Ascending aorta (tissue), 2 donors: Measurements from ENCODE around the gene CHI3L2. TPM values are rescaled to one million over a fixed set of nuclear protein-coding genes. Genes with fewer than 3 reads are reported as not detected.

Experiments used
- DNase-seq, 2 donors: peaks; one replicate each; pipeline ENCODE4 v3.0.0-alpha.2; 2019; ENCODE audit warnings: low spot score in 2 of 2
- H3K27ac ChIP-seq, 2 donors: fragments of 200-600 bp; sonication (generic); one replicate each; pipeline ENCODE4 v1.5.1; 2016 to 2017; ENCODE audit warnings: mild to moderate bottlenecking in 1 of 2
- H3K27me3 ChIP-seq: fragments of 200-600 bp; sonication (generic); one replicate; pipeline ENCODE4 v1.5.1; 2017
- H3K36me3 ChIP-seq, 2 donors: fragments of 200-600 bp; sonication (generic); one replicate each; pipeline ENCODE4 v1.5.1; 2016
- H3K4me1 ChIP-seq, 2 donors: fragments of 200-600 bp; sonication (generic); one replicate each; pipeline ENCODE4 v1.5.1; 2016 to 2017; ENCODE audit warnings: mild to moderate bottlenecking in 1 of 2
- H3K4me3 ChIP-seq, 2 donors: fragments of 200-600 bp; sonication (generic); one replicate each; pipeline ENCODE4 v1.5.1; 2016 to 2017; ENCODE audit warnings: mild to moderate bottlenecking in 1 of 2
- H3K9me3 ChIP-seq, 2 donors: fragments of 200-600 bp; sonication (generic); one replicate each; pipeline ENCODE4 v1.5.1; 2016
- intact Hi-C: fragments of 100-400 bp; cut with DNase I; formaldehyde crosslinking; loops from one replicate; pipeline ENCODE4 v1.15.1; 2023
- total RNA-seq: library from RNA; depleted of rRNA; stranded (reverse); fragments of >200 nt; gene quantifications from one replicate; pipeline ENCODE4 v1.1.0, GENCODE V29; 2016
- TF ChIP-seq, protein P1 (sequence below), 3 experiments: fragments of 200-600 bp in 2 of 3; fragments of 450-650 bp in 1 of 3; sonication (generic) in 2 of 3; IDR thresholded peaks; one replicate each; pipeline ENCODE4 v1.5.1; 2016 to 2019; ENCODE audit warnings: antibody characterized with exemption in 3 of 3, mild to moderate bottlenecking in 1 of 3, moderate library complexity in 1 of 3

The CHI3L2 gene
- total RNA-seq, 1 donor from 2014 or later: 10.1 TPM

DNA sequence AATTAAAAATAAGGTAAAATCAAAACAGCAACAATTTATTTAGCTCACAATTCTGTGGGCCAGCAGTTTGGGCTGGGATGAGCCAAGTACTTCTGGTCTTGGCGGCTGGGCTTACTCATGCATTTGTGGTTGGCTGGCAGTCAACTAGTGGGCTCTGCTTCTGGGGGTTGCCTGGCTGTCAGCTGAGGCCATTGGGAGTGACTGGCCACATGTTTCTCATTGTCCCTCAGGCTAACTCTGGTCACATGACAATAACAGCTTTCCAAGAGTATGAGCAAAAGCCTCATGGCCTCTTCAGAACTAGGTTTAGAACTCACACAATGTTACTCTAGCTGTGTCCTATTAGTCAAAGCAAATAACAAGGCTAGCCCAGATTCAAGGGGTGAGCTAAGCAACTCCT lies 47.6 kb downstream of the CHI3L2 start:
- no peak overlapping the region for H3K4me3 ChIP-seq
- no peak for DNase-seq

DNA sequence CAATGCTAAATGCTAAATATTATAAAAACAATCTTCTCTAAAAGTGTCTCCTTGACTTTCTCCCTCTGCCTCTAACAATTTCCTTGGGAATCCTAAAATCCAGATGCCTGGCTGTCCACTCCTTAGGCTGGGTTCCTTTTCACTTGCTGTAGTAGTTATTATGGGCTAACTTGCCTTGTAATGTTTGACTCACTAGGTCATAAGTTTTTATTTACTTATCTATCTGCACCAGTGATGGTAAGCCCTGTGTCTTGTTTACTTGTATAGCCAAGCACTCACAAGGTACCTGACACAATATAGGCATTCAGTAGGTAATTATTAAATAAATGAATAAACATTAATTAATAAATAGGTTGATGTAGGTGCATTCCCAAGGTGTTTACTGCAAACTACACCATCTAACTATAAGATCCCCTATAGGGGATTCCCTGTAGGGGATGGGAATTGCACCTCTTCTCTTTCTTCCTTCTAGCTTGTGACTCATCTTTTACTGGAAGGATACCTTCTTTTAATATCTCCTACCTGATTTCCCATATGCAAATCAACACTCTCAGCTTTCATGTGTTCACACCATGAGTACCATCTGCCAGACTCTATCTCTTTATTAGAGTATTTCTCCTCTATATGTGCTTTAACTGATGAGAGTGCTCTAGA lies 48.4 kb downstream of the CHI3L2 start:
- Histone ChIP-seq H3K27ac (no peak overlapping the region), H3K9me3 (no peaks in the 10 kb centered on the region), H3K4me3 (no peak overlapping the region), H3K36me3 (no peaks in the 10 kb centered on the region), H3K27me3 (no peaks in the 10 kb centered on the region), H3K4me1 (no peaks in the 10 kb centered on the region)
- intact Hi-C loops: no loop called here
- TF ChIP-seq, protein P1, sequence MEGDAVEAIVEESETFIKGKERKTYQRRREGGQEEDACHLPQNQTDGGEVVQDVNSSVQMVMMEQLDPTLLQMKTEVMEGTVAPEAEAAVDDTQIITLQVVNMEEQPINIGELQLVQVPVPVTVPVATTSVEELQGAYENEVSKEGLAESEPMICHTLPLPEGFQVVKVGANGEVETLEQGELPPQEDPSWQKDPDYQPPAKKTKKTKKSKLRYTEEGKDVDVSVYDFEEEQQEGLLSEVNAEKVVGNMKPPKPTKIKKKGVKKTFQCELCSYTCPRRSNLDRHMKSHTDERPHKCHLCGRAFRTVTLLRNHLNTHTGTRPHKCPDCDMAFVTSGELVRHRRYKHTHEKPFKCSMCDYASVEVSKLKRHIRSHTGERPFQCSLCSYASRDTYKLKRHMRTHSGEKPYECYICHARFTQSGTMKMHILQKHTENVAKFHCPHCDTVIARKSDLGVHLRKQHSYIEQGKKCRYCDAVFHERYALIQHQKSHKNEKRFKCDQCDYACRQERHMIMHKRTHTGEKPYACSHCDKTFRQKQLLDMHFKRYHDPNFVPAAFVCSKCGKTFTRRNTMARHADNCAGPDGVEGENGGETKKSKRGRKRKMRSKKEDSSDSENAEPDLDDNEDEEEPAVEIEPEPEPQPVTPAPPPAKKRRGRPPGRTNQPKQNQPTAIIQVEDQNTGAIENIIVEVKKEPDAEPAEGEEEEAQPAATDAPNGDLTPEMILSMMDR (IDR thresholded peaks at IDR 0.05): no peak
- no peak for DNase-seq

More for the DNA sequence above, 47.6 kb downstream of the CHI3L2 start:
- no peaks in the 10 kb centered on the region for H3K9me3 ChIP-seq
- intact Hi-C loops: no loop called here
- no peak overlapping the region for H3K27ac ChIP-seq
- H3K4me1 ChIP-seq: no peaks in the 10 kb centered on the region
- TF ChIP-seq, protein P1 (IDR thresholded peaks at IDR 0.05): no peak
- no peaks in the 10 kb centered on the region for H3K27me3 ChIP-seq
- H3K36me3 ChIP-seq: no peaks in the 10 kb centered on the region

DNA sequence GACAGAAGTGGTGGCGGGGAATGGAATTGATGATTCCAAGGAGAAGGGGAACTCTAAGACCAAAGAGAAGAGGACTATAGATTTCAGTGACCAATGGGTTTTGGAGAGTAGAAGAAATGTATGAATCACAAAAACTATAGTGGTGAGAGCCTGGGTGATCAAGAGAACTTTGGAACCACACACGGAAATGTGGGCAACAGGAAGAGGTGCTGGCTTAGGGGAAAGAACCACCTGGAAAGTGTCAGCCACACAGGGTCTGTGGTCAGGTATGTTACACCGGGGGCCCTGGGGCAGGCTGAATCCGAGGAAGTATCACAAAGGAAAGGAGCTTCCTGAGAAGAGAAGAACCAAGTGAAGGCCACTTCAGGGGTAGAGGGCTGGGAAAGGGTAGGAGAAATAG lies 51.6 kb downstream of the CHI3L2 start:
- TF ChIP-seq, protein P1 (IDR thresholded peaks at IDR 0.05): no peak
- Histone ChIP-seq H3K4me1 (no peaks in the 10 kb centered on the region), H3K4me3 (no peak overlapping the region), H3K36me3 (no peaks in the 10 kb centered on the region), H3K9me3 (no peaks in the 10 kb centered on the region), H3K27ac (no peak overlapping the region), H3K27me3 (no peaks in the 10 kb centered on the region)
- no peak for DNase-seq
- intact Hi-C loops: no loop called here

DNA sequence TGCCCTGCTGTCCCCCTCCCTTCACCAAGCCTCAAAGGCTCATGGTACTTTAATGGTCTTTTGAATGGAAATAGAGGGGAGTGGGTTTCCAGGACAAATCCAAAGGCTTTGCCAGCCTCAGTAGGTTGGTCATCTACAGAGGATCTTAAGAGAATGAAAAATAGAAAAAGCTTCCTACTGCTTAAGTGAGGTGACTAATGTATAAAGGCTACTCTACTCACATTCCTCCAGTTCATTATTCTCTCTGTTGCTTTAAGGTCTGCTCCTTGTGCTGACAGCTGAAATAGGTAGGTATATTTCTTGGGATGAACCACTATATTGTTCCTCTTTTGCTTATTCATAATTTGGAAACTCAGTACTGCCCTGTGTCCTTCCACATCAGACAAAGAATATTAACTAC lies 52.8 kb downstream of the CHI3L2 start:
- Histone ChIP-seq H3K4me1 (no peaks in the 10 kb centered on the region), H3K27ac (no peak overlapping the region), H3K36me3 (no peaks in the 10 kb centered on the region), H3K27me3 (no peaks in the 10 kb centered on the region), H3K9me3 (no peaks in the 10 kb centered on the region), H3K4me3 (no peak overlapping the region)
- no peak for DNase-seq
- TF ChIP-seq, protein P1 (IDR thresholded peaks at IDR 0.05): no peak
- intact Hi-C loops: no loop called here

DNA sequence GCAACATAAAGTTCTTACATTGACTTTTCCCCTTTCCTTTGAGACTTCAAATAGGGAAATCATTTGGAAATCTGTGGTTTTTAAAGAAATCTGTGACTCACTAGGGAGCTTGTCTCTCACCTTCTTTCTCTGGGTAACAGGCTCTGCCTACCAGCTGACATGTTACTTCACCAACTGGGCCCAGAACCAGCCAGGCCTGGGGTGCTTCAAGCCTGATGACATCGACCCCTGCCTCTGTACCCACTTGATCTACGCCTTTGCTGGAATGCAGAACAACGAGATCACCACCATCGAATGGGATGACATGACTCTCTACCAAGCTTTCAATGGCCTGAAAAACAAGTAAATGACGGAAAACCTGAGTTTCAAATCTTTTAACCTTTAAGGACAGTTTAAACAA lies 53.9 kb downstream of the CHI3L2 start:
- no peak overlapping the region for H3K27ac ChIP-seq
- no peak for DNase-seq
- TF ChIP-seq, protein P1 (IDR thresholded peaks at IDR 0.05): no peak
- no peaks in the 10 kb centered on the region for H3K9me3 ChIP-seq
- H3K4me1 ChIP-seq: no peaks in the 10 kb centered on the region
- intact Hi-C loops: no loop called here
- no peak overlapping the region for H3K4me3 ChIP-seq
- H3K27me3 ChIP-seq: no peaks in the 10 kb centered on the region
- no peaks in the 10 kb centered on the region for H3K36me3 ChIP-seq

DNA sequence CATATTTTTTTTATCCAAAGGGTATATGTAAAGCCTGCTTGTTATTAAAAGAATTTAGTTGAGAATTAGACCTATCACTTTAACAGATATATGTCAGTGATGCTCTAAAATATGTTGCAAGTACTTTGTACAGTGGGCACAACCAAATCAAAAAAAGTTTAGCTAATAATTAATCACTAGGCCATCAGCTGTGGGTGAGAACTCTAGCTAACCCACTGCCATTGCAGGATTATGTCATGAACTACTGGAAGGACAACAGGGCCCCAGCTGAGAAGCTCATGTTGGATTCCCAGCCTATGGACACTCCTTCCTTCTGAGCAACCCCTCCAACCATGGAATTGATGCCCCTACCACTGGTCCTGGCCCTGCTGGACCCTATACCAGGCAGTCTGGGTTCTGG lies 56.3 kb downstream of the CHI3L2 start:
- Histone ChIP-seq H3K27ac (no peak overlapping the region), H3K27me3 (no peaks in the 10 kb centered on the region), H3K36me3 (no peaks in the 10 kb centered on the region), H3K9me3 (no peaks in the 10 kb centered on the region), H3K4me3 (no peak overlapping the region), H3K4me1 (no peaks in the 10 kb centered on the region)
- TF ChIP-seq, protein P1 (IDR thresholded peaks at IDR 0.05): no peak
- DNase-seq: no peak
- intact Hi-C loops: no loop called here
